GM23338 (cell line): ENCODE data around the gene MED27.

Experiments used
- CREB1 ChIP-seq: fragments of 250-450 bp; sonication (Bioruptor Pico); IDR thresholded peaks from 2 replicates; pipeline ENCODE4 v1.5.0; 2020; ENCODE audit warnings: low read depth, mild to moderate bottlenecking, moderate library complexity
- EZH2 ChIP-seq: fragments of 200-600 bp; sonication (generic); IDR thresholded peaks from one replicate; pipeline ENCODE4 v1.8.0; 2017; ENCODE audit warnings: antibody characterized with exemption, mild to moderate bottlenecking, low read depth; ENCODE audit not compliant: unreplicated experiment
- EZH2phosphoT487 ChIP-seq: fragments of 200-600 bp; sonication (generic); IDR thresholded peaks from one replicate; pipeline ENCODE4 v1.8.1; 2018; ENCODE audit warnings: antibody characterized with exemption; ENCODE audit not compliant: unreplicated experiment
- JUNB ChIP-seq: IDR thresholded peaks from one replicate; pipeline ENCODE4 v1.6.1; 2016; ENCODE audit warnings: antibody characterized with exemption; ENCODE audit not compliant: unreplicated experiment
- POLR2AphosphoS5 ChIP-seq: IDR thresholded peaks from 2 replicates; pipeline ENCODE4 v1.6.1; 2016; ENCODE audit warnings: antibody characterized with exemption, low read depth
- STAT1 ChIP-seq: IDR thresholded peaks from one replicate; pipeline ENCODE4 v1.6.1; 2016; ENCODE audit warnings: antibody characterized with exemption; ENCODE audit not compliant: unreplicated experiment
- ZNF114 ChIP-seq: fragments of 250-450 bp; sonication (Bioruptor Pico); IDR thresholded peaks from 2 replicates; pipeline ENCODE4 v1.5.0; 2020; ENCODE audit warnings: mild to moderate bottlenecking, moderate library complexity
- ZNF331 ChIP-seq: fragments of 250-450 bp; sonication (Bioruptor Pico); IDR thresholded peaks from 2 replicates; pipeline ENCODE4 v1.5.0; 2020; ENCODE audit warnings: low read depth, mild to moderate bottlenecking, moderate library complexity
- TF ChIP-seq, protein P1 (sequence below), 2 experiments: fragments of 200-600 bp in 1 of 2; sonication (generic) in 1 of 2; conservative IDR thresholded peaks; 2 replicates each; pipeline versions ENCODE4 v1.5.1 to v1.6.1; 2016 to 2017; ENCODE audit warnings: antibody characterized with exemption in 2 of 2, low read depth in 2 of 2, mild to moderate bottlenecking in 2 of 2, moderate library complexity in 1 of 2
- TF ChIP-seq, protein P2 (sequence below): IDR thresholded peaks from one replicate; pipeline ENCODE4 v1.6.1; 2018; ENCODE audit warnings: antibody characterized with exemption; ENCODE audit not compliant: unreplicated experiment
- TF ChIP-seq, protein P3 (sequence below): fragments of 250-450 bp; sonication (Bioruptor Pico); IDR thresholded peaks from 2 replicates; pipeline ENCODE4 v1.5.0; 2020; ENCODE audit warnings: mild to moderate bottlenecking, moderate library complexity
- TF ChIP-seq, protein P4 (sequence below): IDR thresholded peaks from 2 replicates; pipeline ENCODE4 v1.6.1; 2016; ENCODE audit warnings: antibody characterized with exemption

DNA sequence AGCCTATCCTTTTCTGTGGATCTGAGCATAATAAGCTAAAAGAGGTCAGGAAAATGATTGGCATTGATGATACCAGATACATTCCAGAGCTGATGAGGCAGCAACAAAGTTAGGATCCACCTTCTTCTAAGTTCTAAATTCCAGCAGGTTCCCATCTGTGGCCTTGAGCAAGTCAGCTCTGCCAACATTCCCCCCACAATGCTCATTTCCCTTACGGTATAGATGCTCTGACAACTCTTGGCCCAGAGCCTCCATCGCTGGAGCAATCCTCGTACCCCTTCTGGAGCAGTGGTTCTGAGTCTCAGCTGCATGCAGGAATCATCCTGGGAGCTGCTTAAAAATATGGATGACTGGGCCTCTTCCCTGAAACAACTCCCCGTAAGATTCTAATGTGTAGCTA lies 78.1 kb downstream of the MED27 start:
- TF ChIP-seq EZH2, result no peak
- TF ChIP-seq EZH2phosphoT487, result no peak
- TF ChIP-seq, protein P1, sequence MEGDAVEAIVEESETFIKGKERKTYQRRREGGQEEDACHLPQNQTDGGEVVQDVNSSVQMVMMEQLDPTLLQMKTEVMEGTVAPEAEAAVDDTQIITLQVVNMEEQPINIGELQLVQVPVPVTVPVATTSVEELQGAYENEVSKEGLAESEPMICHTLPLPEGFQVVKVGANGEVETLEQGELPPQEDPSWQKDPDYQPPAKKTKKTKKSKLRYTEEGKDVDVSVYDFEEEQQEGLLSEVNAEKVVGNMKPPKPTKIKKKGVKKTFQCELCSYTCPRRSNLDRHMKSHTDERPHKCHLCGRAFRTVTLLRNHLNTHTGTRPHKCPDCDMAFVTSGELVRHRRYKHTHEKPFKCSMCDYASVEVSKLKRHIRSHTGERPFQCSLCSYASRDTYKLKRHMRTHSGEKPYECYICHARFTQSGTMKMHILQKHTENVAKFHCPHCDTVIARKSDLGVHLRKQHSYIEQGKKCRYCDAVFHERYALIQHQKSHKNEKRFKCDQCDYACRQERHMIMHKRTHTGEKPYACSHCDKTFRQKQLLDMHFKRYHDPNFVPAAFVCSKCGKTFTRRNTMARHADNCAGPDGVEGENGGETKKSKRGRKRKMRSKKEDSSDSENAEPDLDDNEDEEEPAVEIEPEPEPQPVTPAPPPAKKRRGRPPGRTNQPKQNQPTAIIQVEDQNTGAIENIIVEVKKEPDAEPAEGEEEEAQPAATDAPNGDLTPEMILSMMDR (conservative IDR thresholded peaks at IDR 0.05; ENCODE audit: low read depth in 2 of 2), result no peak
- no peak for TF ChIP-seq CREB1 (CRISPR knock-in tag)
- no peak for TF ChIP-seq POLR2AphosphoS5
- TF ChIP-seq, protein P2, sequence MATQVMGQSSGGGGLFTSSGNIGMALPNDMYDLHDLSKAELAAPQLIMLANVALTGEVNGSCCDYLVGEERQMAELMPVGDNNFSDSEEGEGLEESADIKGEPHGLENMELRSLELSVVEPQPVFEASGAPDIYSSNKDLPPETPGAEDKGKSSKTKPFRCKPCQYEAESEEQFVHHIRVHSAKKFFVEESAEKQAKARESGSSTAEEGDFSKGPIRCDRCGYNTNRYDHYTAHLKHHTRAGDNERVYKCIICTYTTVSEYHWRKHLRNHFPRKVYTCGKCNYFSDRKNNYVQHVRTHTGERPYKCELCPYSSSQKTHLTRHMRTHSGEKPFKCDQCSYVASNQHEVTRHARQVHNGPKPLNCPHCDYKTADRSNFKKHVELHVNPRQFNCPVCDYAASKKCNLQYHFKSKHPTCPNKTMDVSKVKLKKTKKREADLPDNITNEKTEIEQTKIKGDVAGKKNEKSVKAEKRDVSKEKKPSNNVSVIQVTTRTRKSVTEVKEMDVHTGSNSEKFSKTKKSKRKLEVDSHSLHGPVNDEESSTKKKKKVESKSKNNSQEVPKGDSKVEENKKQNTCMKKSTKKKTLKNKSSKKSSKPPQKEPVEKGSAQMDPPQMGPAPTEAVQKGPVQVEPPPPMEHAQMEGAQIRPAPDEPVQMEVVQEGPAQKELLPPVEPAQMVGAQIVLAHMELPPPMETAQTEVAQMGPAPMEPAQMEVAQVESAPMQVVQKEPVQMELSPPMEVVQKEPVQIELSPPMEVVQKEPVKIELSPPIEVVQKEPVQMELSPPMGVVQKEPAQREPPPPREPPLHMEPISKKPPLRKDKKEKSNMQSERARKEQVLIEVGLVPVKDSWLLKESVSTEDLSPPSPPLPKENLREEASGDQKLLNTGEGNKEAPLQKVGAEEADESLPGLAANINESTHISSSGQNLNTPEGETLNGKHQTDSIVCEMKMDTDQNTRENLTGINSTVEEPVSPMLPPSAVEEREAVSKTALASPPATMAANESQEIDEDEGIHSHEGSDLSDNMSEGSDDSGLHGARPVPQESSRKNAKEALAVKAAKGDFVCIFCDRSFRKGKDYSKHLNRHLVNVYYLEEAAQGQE, result no peak
- no peak for TF ChIP-seq JUNB
- no peak for TF ChIP-seq STAT1
- TF ChIP-seq ZNF331 (CRISPR knock-in tag), result no peak
- TF ChIP-seq, protein P3, sequence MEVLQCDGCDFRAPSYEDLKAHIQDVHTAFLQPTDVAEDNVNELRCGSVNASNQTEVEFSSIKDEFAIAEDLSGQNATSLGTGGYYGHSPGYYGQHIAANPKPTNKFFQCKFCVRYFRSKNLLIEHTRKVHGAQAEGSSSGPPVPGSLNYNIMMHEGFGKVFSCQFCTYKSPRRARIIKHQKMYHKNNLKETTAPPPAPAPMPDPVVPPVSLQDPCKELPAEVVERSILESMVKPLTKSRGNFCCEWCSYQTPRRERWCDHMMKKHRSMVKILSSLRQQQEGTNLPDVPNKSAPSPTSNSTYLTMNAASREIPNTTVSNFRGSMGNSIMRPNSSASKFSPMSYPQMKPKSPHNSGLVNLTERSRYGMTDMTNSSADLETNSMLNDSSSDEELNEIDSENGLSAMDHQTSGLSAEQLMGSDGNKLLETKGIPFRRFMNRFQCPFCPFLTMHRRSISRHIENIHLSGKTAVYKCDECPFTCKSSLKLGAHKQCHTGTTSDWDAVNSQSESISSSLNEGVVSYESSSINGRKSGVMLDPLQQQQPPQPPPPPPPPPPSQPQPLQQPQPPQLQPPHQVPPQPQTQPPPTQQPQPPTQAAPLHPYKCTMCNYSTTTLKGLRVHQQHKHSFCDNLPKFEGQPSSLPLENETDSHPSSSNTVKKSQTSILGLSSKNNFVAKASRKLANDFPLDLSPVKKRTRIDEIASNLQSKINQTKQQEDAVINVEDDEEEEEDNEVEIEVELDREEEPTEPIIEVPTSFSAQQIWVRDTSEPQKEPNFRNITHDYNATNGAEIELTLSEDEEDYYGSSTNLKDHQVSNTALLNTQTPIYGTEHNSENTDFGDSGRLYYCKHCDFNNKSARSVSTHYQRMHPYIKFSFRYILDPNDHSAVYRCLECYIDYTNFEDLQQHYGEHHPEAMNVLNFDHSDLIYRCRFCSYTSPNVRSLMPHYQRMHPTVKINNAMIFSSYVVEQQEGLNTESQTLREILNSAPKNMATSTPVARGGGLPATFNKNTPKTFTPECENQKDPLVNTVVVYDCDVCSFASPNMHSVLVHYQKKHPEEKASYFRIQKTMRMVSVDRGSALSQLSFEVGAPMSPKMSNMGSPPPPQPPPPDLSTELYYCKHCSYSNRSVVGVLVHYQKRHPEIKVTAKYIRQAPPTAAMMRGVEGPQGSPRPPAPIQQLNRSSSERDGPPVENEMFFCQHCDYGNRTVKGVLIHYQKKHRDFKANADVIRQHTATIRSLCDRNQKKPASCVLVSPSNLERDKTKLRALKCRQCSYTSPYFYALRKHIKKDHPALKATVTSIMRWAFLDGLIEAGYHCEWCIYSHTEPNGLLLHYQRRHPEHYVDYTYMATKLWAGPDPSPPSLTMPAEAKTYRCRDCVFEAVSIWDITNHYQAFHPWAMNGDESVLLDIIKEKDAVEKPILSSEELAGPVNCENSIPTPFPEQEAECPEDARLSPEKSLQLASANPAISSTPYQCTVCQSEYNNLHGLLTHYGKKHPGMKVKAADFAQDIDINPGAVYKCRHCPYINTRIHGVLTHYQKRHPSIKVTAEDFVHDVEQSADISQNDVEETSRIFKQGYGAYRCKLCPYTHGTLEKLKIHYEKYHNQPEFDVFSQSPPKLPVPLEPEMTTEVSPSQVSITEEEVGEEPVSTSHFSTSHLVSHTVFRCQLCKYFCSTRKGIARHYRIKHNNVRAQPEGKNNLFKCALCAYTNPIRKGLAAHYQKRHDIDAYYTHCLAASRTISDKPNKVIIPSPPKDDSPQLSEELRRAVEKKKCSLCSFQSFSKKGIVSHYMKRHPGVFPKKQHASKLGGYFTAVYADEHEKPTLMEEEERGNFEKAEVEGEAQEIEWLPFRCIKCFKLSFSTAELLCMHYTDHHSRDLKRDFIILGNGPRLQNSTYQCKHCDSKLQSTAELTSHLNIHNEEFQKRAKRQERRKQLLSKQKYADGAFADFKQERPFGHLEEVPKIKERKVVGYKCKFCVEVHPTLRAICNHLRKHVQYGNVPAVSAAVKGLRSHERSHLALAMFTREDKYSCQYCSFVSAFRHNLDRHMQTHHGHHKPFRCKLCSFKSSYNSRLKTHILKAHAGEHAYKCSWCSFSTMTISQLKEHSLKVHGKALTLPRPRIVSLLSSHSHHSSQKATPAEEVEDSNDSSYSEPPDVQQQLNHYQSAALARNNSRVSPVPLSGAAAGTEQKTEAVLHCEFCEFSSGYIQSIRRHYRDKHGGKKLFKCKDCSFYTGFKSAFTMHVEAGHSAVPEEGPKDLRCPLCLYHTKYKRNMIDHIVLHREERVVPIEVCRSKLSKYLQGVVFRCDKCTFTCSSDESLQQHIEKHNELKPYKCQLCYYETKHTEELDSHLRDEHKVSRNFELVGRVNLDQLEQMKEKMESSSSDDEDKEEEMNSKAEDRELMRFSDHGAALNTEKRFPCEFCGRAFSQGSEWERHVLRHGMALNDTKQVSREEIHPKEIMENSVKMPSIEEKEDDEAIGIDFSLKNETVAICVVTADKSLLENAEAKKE (CRISPR knock-in tag), result no peak
- TF ChIP-seq, protein P4, sequence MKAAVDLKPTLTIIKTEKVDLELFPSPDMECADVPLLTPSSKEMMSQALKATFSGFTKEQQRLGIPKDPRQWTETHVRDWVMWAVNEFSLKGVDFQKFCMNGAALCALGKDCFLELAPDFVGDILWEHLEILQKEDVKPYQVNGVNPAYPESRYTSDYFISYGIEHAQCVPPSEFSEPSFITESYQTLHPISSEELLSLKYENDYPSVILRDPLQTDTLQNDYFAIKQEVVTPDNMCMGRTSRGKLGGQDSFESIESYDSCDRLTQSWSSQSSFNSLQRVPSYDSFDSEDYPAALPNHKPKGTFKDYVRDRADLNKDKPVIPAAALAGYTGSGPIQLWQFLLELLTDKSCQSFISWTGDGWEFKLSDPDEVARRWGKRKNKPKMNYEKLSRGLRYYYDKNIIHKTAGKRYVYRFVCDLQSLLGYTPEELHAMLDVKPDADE, result no peak
- no peak for TF ChIP-seq ZNF114 (CRISPR knock-in tag)
